ENCODE results near the gene PXMP4.

Gene PXMP4

GRCh38 chr20:33656010-33656782, 63.9 kb downstream of the PXMP4 start:
- H3K27ac ChIP-seq: no peak overlapping the region
- H3K79me2 ChIP-seq: no peaks in the 10 kb centered on the region
- no peak overlapping the region for H3K9ac ChIP-seq
- H3K4me1 ChIP-seq: peaks cover 11% of the 10 kb centered on the region
- H3K27me3 ChIP-seq (ENCODE audit: control insufficient read depth, insufficient read depth, low read length): no peaks in the 10 kb centered on the region
- no peak for TF ChIP-seq CTCF (IDR thresholded peaks at IDR 0.05)
- no peak overlapping the region for H3K4me3 ChIP-seq (ENCODE audit: low read depth, low read length)
- no peak overlapping the region for H2AFZ ChIP-seq
- no peak overlapping the region for H3K4me2 ChIP-seq (ENCODE audit: low read length)
- no peaks in the 10 kb centered on the region for H3K9me3 ChIP-seq (ENCODE audit: control insufficient read depth, low read length)
- H3K36me3 ChIP-seq (ENCODE audit: control insufficient read depth, insufficient read depth, low read length): no peaks in the 10 kb centered on the region

GRCh38 chr20:33655164-33655563, 64.9 kb downstream of the PXMP4 start:
- Histone ChIP-seq H3K9me3 (ENCODE audit: control insufficient read depth, low read length) (no peaks in the 10 kb centered on the region), H3K4me1 (peaks cover 11% of the 10 kb centered on the region), H3K4me2 (ENCODE audit: low read length) (no peak overlapping the region), H2AFZ (no peak overlapping the region), H3K79me2 (no peaks in the 10 kb centered on the region), H3K27ac (no peak overlapping the region), H3K4me3 (ENCODE audit: low read depth, low read length) (no peak overlapping the region), H3K36me3 (ENCODE audit: control insufficient read depth, insufficient read depth, low read length) (no peaks in the 10 kb centered on the region), H3K9ac (no peak overlapping the region), H3K27me3 (ENCODE audit: control insufficient read depth, insufficient read depth, low read length) (no peaks in the 10 kb centered on the region)
- no peak for TF ChIP-seq CTCF (IDR thresholded peaks at IDR 0.05)

- no peaks in the 10 kb centered on the region for H3K79me2 ChIP-seq
- H3K36me3 ChIP-seq (ENCODE audit: control insufficient read depth, insufficient read depth, low read length): no peaks in the 10 kb centered on the region
- H3K9ac ChIP-seq: no peak overlapping the region
- TF ChIP-seq CTCF (IDR thresholded peaks at IDR 0.05): no peak
- peaks cover 11% of the 10 kb centered on the region for H3K4me1 ChIP-seq
- H3K27ac ChIP-seq: no peak overlapping the region
- no peak overlapping the region for H3K4me2 ChIP-seq (ENCODE audit: low read length)
- no peaks in the 10 kb centered on the region for H3K9me3 ChIP-seq (ENCODE audit: control insufficient read depth, low read length)
- H3K4me3 ChIP-seq (ENCODE audit: low read depth, low read length): no peak overlapping the region
- no peak overlapping the region for H2AFZ ChIP-seq
- no peaks in the 10 kb centered on the region for H3K27me3 ChIP-seq (ENCODE audit: control insufficient read depth, insufficient read depth, low read length)
Observed at GRCh38 chr20:33654680-33655161, 65.4 kb downstream of the PXMP4 start.

GRCh38 chr20:33653900-33654596, 66.1 kb downstream of the PXMP4 start:
- no peak overlapping the region for H3K4me3 ChIP-seq (ENCODE audit: low read depth, low read length)
- TF ChIP-seq CTCF (IDR thresholded peaks at IDR 0.05): no peak
- no peaks in the 10 kb centered on the region for H3K9me3 ChIP-seq (ENCODE audit: control insufficient read depth, low read length)
- no peaks in the 10 kb centered on the region for H3K79me2 ChIP-seq
- H3K27ac ChIP-seq: no peak overlapping the region
- no peak overlapping the region for H3K9ac ChIP-seq
- H3K4me1 ChIP-seq: peaks cover 11% of the 10 kb centered on the region
- H2AFZ ChIP-seq: no peak overlapping the region
- H3K4me2 ChIP-seq (ENCODE audit: low read length): no peak overlapping the region
- H3K27me3 ChIP-seq (ENCODE audit: control insufficient read depth, insufficient read depth, low read length): no peaks in the 10 kb centered on the region
- no peaks in the 10 kb centered on the region for H3K36me3 ChIP-seq (ENCODE audit: control insufficient read depth, insufficient read depth, low read length)
